ENCODE results near the gene TEX22. TPM values are rescaled to one million over a fixed set of nuclear protein-coding genes. Genes with fewer than 3 reads are reported as not detected.

TEX22 gene
- total RNA-seq, 4 donors from 2014 or later = 1.3 TPM; not detected in 3

- no peak for TF ChIP-seq CTCF (IDR thresholded peaks at IDR 0.05; ENCODE audit: low read depth)
Observed at GRCh38 chr14:105415481-105416428, 17.4 kb downstream of the TEX22 start.

GRCh38 chr14:105416671-105417070, 18.3 kb downstream of the TEX22 start:
- no peak for TF ChIP-seq CTCF (IDR thresholded peaks at IDR 0.05; ENCODE audit: low read depth)

GRCh38 chr14:105417690-105418121, 19.4 kb downstream of the TEX22 start:
- TF ChIP-seq CTCF (IDR thresholded peaks at IDR 0.05; ENCODE audit: low read depth) = no peak

GRCh38 chr14:105418269-105419194, 20.2 kb downstream of the TEX22 start:
- TF ChIP-seq CTCF (IDR thresholded peaks at IDR 0.05; ENCODE audit: low read depth) = no peak

- TF ChIP-seq CTCF (IDR thresholded peaks at IDR 0.05; ENCODE audit: low read depth) = no peak
Observed at GRCh38 chr14:105419195-105420091, 21.1 kb downstream of the TEX22 start, which contains the start of gene MTA1. Gene MTA1 (plus strand): TSS chr14:105419827. CDS start chr14:105420036, 209 bp downstream.

- no peak for TF ChIP-seq CTCF (IDR thresholded peaks at IDR 0.05; ENCODE audit: low read depth)
Observed at GRCh38 chr14:105420101-105420973, 22.0 kb downstream of the TEX22 start.
